Measurements from ENCODE around the gene GTF2H1. TPM values are rescaled to one million over a fixed set of nuclear protein-coding genes. Genes with fewer than 3 reads are reported as not detected.
"Not testable (repeated sequence)": the region's sequence is repeated elsewhere in the genome, so short reads cannot be mapped to it uniquely, and the experiment has no call there.

GTF2H1 gene
- total and polyA plus RNA-seq, 7 donors: 14.5 to 39.2 (median 23.0) TPM

DNA sequence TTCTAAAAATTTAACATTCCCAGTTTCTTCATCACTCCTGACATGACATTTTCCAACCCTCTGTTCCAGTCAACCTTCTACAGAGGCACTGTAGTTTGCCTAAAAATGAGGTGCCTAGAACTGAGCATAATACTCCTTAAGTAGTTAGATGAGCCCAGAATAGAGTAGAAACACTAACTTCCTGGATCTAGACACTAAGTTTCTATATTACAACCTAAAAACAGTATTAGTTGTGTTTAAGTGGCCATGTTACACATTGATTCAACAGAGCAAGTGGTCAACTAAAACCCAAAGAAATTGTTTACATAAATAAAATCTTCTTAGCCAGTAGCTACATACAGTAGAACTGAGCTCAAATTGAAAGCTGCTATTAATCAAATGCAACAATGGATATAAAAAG lies 1.8 kb upstream of the GTF2H1 start:
- intact Hi-C loops (cut with DNase I): loop anchor here (5.0 to 10.0 kb wide), 4 partner anchors 77 to 1586 kb away; partner anchors contain the start of genes C11orf58 (in 1 of the 2), SPTY2D1 (in 1 of the 2) and TSG101 (in 1 of the 2)
- no peaks in the 10 kb centered on the region for H3K27me3 ChIP-seq (ENCODE audit: insufficient read depth in 3 of 3, low read length in 2 of 3)
- TF ChIP-seq, protein P1, sequence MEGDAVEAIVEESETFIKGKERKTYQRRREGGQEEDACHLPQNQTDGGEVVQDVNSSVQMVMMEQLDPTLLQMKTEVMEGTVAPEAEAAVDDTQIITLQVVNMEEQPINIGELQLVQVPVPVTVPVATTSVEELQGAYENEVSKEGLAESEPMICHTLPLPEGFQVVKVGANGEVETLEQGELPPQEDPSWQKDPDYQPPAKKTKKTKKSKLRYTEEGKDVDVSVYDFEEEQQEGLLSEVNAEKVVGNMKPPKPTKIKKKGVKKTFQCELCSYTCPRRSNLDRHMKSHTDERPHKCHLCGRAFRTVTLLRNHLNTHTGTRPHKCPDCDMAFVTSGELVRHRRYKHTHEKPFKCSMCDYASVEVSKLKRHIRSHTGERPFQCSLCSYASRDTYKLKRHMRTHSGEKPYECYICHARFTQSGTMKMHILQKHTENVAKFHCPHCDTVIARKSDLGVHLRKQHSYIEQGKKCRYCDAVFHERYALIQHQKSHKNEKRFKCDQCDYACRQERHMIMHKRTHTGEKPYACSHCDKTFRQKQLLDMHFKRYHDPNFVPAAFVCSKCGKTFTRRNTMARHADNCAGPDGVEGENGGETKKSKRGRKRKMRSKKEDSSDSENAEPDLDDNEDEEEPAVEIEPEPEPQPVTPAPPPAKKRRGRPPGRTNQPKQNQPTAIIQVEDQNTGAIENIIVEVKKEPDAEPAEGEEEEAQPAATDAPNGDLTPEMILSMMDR (IDR thresholded peaks at IDR 0.05): no peak
- H3K4me3 ChIP-seq: peak overlapping the region; percentile 83
- peaks cover 34% of the 10 kb centered on the region for H3K4me1 ChIP-seq
- DNase-seq (no peak), ATAC-seq (no peak)
- no peaks in the 10 kb centered on the region for H3K9me3 ChIP-seq
- peaks cover 2 to 14% of the 10 kb centered on the region in 2 donors for H3K36me3 ChIP-seq (ENCODE audit: insufficient read depth in 1 of 2, low read depth in 1 of 2)
- H3K27ac ChIP-seq: no peak overlapping the region

DNA sequence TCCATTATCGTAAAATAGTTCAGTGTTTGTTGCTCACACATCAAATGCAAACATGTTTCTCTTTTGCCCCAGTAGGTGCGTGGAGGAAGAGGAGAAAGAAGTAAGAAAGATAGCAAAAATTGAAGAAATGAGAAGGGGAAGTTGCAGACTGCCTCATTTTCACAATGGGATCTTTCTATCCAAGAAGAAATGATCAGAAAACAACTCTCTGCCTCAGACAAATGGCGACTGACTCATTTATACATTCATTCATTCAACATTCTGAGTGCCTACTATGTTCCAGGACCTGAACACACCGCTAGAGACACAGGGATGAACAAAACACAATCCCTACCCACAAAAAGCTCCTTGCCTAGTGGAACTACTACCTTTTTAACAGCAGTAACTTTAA lies 794 bp upstream of the GTF2H1 start:
- WGBS, 3 donors: 3 to 5% (median 4%) methylated on average over 4 of the region's 4 CpGs
- peaks cover 8 to 23% of the 10 kb centered on the region in 2 donors for H3K36me3 ChIP-seq (ENCODE audit: insufficient read depth in 1 of 2, low read depth in 1 of 2)
- H3K4me1 ChIP-seq: peaks cover 34% of the 10 kb centered on the region
- intact Hi-C loops (cut with DNase I): loop anchor here (5.0 to 10.0 kb wide), 4 partner anchors 76 to 1587 kb away; partner anchors contain the start of genes C11orf58 (in 1 of the 2), SPTY2D1 (in 1 of the 2) and TSG101 (in 1 of the 2)
- no peaks in the 10 kb centered on the region for H3K27me3 ChIP-seq (ENCODE audit: insufficient read depth in 3 of 3, low read length in 2 of 3)
- DNase-seq (no peak), ATAC-seq (peak in 1 of 4 donors; percentile 5)
- no peaks in the 10 kb centered on the region for H3K9me3 ChIP-seq
- H3K4me3 ChIP-seq: peak overlapping the region; percentile 83
- TF ChIP-seq, protein P1 (IDR thresholded peaks at IDR 0.05): no peak
- peak overlapping the region; percentile 95 for H3K27ac ChIP-seq

GRCh38 chr11:18322818-18323570 lies 627 bp downstream of the GTF2H1 start:
- ATAC-seq (peak in 1 of 4 donors; percentile 3), DNase-seq (no peak)
- peaks cover 34% of the 10 kb centered on the region for H3K4me1 ChIP-seq
- intact Hi-C loops (cut with DNase I): loop anchor here (2.0 to 10.0 kb wide), 5 partner anchors 74 to 1588 kb away; partner anchors contain the start of genes SPTY2D1 (in 2 of the 2), C11orf58 (in 1 of the 2) and TSG101 (in 1 of the 2)
- H3K27me3 ChIP-seq (ENCODE audit: insufficient read depth in 3 of 3, low read length in 2 of 3): no peaks in the 10 kb centered on the region
- TF ChIP-seq, protein P1 (IDR thresholded peaks at IDR 0.05): no peak
- no peaks in the 10 kb centered on the region for H3K9me3 ChIP-seq
- 10 to 11% (median 10%) methylated on average over 18 of the region's 18 CpGs for WGBS, 3 donors
- H3K4me3 ChIP-seq: peak overlapping the region; percentile 83
- H3K36me3 ChIP-seq (ENCODE audit: insufficient read depth in 1 of 2, low read depth in 1 of 2): peaks cover 8 to 34% of the 10 kb centered on the region in 2 donors
- peak overlapping the region; percentile 95 for H3K27ac ChIP-seq

GRCh38 chr11:18323881-18324280 lies 1.5 kb downstream of the GTF2H1 start:
- 91 to 93% (median 91%) methylated on average over 11 of the region's 11 CpGs for WGBS, 3 donors
- not testable (repeated sequence) for H3K27ac ChIP-seq; ATAC-seq; H3K9me3 ChIP-seq; DNase-seq; H3K27me3 ChIP-seq (ENCODE audit: insufficient read depth in 3 of 3, low read length in 2 of 3)
- peak overlapping the region; percentile 83 for H3K4me3 ChIP-seq
- intact Hi-C loops (cut with DNase I): loop anchor here (2.0 to 10.0 kb wide), 5 partner anchors 73 to 1589 kb away; partner anchors contain the start of genes SPTY2D1 (in 2 of the 2), C11orf58 (in 1 of the 2) and TSG101 (in 1 of the 2)
- peaks cover 8 to 34% of the 10 kb centered on the region in 2 donors for H3K36me3 ChIP-seq (ENCODE audit: insufficient read depth in 1 of 2, low read depth in 1 of 2)
- H3K4me1 ChIP-seq: peaks cover 34% of the 10 kb centered on the region

DNA sequence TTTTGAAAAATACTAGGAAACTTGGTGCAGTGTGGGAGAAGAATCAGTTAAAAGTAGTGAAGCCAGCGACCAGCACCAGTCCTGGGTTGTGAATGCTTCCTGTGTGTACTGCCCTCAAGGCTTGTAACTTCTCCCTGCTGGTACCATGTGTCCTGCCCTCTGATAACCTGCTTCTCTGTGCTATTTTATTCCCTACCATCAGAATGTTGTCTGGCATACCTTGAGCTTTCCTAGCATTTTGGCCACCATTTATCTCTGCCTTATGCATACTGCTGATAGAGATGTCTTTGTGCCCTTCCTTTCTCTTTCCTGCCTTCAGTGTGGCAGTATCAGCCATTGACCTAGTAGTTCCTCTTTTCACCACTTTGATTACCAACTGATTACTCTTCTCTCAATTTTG lies 2.0 kb downstream of the GTF2H1 start:
- peak overlapping the region; percentile 34 for H3K4me3 ChIP-seq
- TF ChIP-seq, protein P1 (IDR thresholded peaks at IDR 0.05): no peak
- DNase-seq: no peak
- peaks cover 8 to 39% of the 10 kb centered on the region in 2 donors for H3K36me3 ChIP-seq (ENCODE audit: insufficient read depth in 1 of 2, low read depth in 1 of 2)
- intact Hi-C loops (cut with DNase I): loop anchor here (5.0 to 10.0 kb wide), 4 partner anchors 73 to 1590 kb away; partner anchors contain the start of genes C11orf58 (in 1 of the 2), SPTY2D1 (in 1 of the 2) and TSG101 (in 1 of the 2)
- no peak for ATAC-seq
- H3K27ac ChIP-seq: no peak overlapping the region
- H3K4me1 ChIP-seq: peaks cover 34% of the 10 kb centered on the region
- 67 to 90% (median 78%) methylated on average over 1 of the region's 1 CpG for WGBS, 3 donors
- no peaks in the 10 kb centered on the region for H3K9me3 ChIP-seq
- H3K27me3 ChIP-seq (ENCODE audit: insufficient read depth in 3 of 3, low read length in 2 of 3): no peaks in the 10 kb centered on the region
